Measurements from ENCODE around the gene ZNF618. TPM values are rescaled to one million over a fixed set of nuclear protein-coding genes. Genes with fewer than 3 reads are reported as not detected.

Gene ZNF618
- total RNA-seq, 5 donors from 2014 or later (not counting 1 experiment from before 2014, with no cell fraction given): 0.73 to 3.0 (median 1.4) TPM

GRCh38 chr9:113879911-113880310, 3.8 kb downstream of the ZNF618 start:
- Mint-ChIP-seq H3K36me3 (no peaks in the 10 kb centered on the region), H3K27me3 (peaks cover 0 to 14% of the 10 kb centered on the region in 2 donors), H3K9me3 (no peaks in the 10 kb centered on the region), H3K27ac (no peak overlapping the region), H3K4me1 (peaks cover 4 to 5% (median 5%) of the 10 kb centered on the region in 3 donors), H3K4me3 (no peak overlapping the region)
- Histone ChIP-seq H3K4me3 (ENCODE audit: control insufficient read depth in 1 of 2, extremely low read depth in 1 of 2, low read length in 1 of 2) (no peak overlapping the region), H3K4me1 (ENCODE audit: control insufficient read depth in 1 of 2, extremely low read depth in 1 of 2, insufficient read depth in 2 of 2, low read length in 2 of 2) (peaks cover 0 to 6% of the 10 kb centered on the region in 2 experiments), H3K9me3 (no peaks in the 10 kb centered on the region), H3K27me3 (replicated peaks in 1 of 2; ENCODE audit: control insufficient read depth in 2 of 2, extremely low read depth in 1 of 2, insufficient read depth in 2 of 2, low read length in 1 of 2) (peaks cover 2 to 9% of the 10 kb centered on the region in 2 experiments), H3K36me3 (ENCODE audit: control insufficient read depth in 2 of 2, extremely low read depth in 1 of 2, insufficient read depth in 1 of 2, low read length in 1 of 2) (no peaks in the 10 kb centered on the region), H3K27ac (ENCODE audit: low read length) (no peak overlapping the region)
- CTCF ChIA-PET: no interaction called here
- WGBS (ENCODE audit: insufficient coverage): 80% methylated on average over 1 of the region's 4 CpGs
- POLR2A ChIA-PET: no interaction called here
- no peak for ATAC-seq (replicated peaks in 1 of 4)
- DNase-seq: no peak

GRCh38 chr9:113882181-113882580, 6.1 kb downstream of the ZNF618 start:
- Mint-ChIP-seq H3K4me1 (peaks cover 11 to 22% (median 18%) of the 10 kb centered on the region in 3 donors), H3K36me3 (no peaks in the 10 kb centered on the region), H3K9me3 (no peaks in the 10 kb centered on the region), H3K27me3 (peaks cover 0 to 7% of the 10 kb centered on the region in 2 donors), H3K27ac (no peak overlapping the region), H3K4me3 (no peak overlapping the region)
- DNase-seq (no peak), ATAC-seq (replicated peaks in 1 of 4) (no peak)
- CTCF ChIA-PET: no interaction called here
- Histone ChIP-seq H3K36me3 (ENCODE audit: control insufficient read depth in 2 of 2, extremely low read depth in 1 of 2, insufficient read depth in 1 of 2, low read length in 1 of 2) (no peaks in the 10 kb centered on the region), H3K27me3 (replicated peaks in 1 of 2; ENCODE audit: control insufficient read depth in 2 of 2, extremely low read depth in 1 of 2, insufficient read depth in 2 of 2, low read length in 1 of 2) (no peaks in the 10 kb centered on the region), H3K4me3 (ENCODE audit: control insufficient read depth in 1 of 2, extremely low read depth in 1 of 2, low read length in 1 of 2) (no peak overlapping the region), H3K27ac (ENCODE audit: low read length) (no peak overlapping the region), H3K9me3 (no peaks in the 10 kb centered on the region), H3K4me1 (ENCODE audit: control insufficient read depth in 1 of 2, extremely low read depth in 1 of 2, insufficient read depth in 2 of 2, low read length in 2 of 2) (peaks cover 0 to 4% of the 10 kb centered on the region in 2 experiments)
- 93% methylated on average over 7 of the region's 7 CpGs for WGBS (ENCODE audit: insufficient coverage)
- POLR2A ChIA-PET: no interaction called here

- H3K27me3 Mint-ChIP-seq: peaks cover 0 to 7% of the 10 kb centered on the region in 2 donors
- ChIA-PET CTCF (no interaction called here), POLR2A (no interaction called here)
- Histone ChIP-seq H3K27me3 (replicated peaks in 1 of 2; ENCODE audit: control insufficient read depth in 2 of 2, extremely low read depth in 1 of 2, insufficient read depth in 2 of 2, low read length in 1 of 2) (no peaks in the 10 kb centered on the region), H3K36me3 (ENCODE audit: control insufficient read depth in 2 of 2, extremely low read depth in 1 of 2, insufficient read depth in 1 of 2, low read length in 1 of 2) (no peaks in the 10 kb centered on the region), H3K4me3 (ENCODE audit: control insufficient read depth in 1 of 2, extremely low read depth in 1 of 2, low read length in 1 of 2) (no peak overlapping the region), H3K27ac (ENCODE audit: low read length) (no peak overlapping the region), H3K9me3 (no peaks in the 10 kb centered on the region), H3K4me1 (ENCODE audit: control insufficient read depth in 1 of 2, extremely low read depth in 1 of 2, insufficient read depth in 2 of 2, low read length in 2 of 2) (peaks cover 0 to 4% of the 10 kb centered on the region in 2 experiments)
- peaks cover 11 to 25% (median 20%) of the 10 kb centered on the region in 3 donors for H3K4me1 Mint-ChIP-seq
- DNase-seq (no peak), ATAC-seq (replicated peaks in 1 of 4) (no peak)
- H3K36me3 Mint-ChIP-seq: no peaks in the 10 kb centered on the region
- H3K4me3 Mint-ChIP-seq: no peak overlapping the region
- 93% methylated on average over 6 of the region's 7 CpGs for WGBS (ENCODE audit: insufficient coverage)
- H3K9me3 Mint-ChIP-seq: no peaks in the 10 kb centered on the region
- H3K27ac Mint-ChIP-seq: no peak overlapping the region
Measured at GRCh38 chr9:113882636-113883164, 6.6 kb downstream of the ZNF618 start.

GRCh38 chr9:113885183-113886025, 9.3 kb downstream of the ZNF618 start:
- H3K9me3 Mint-ChIP-seq: peaks cover 0 to 3% (median 0%) of the 10 kb centered on the region in 3 donors

GRCh38 chr9:113886026-113886369, 9.9 kb downstream of the ZNF618 start:
- Mint-ChIP-seq H3K27ac (peak overlapping the region in 1 of 2 donors; percentile 68), H3K27me3 (no peaks in the 10 kb centered on the region), H3K4me1 (peaks cover 11 to 21% (median 20%) of the 10 kb centered on the region in 3 donors), H3K9me3 (peaks cover 0 to 3% (median 0%) of the 10 kb centered on the region in 3 donors), H3K4me3 (peak overlapping the region; percentile 62 to 75 (median 71)), H3K36me3 (no peaks in the 10 kb centered on the region)
- H3K27ac ChIP-seq (ENCODE audit: low read length): no peak overlapping the region
- POLR2A ChIA-PET: no interaction called here
- H3K4me1 ChIP-seq (ENCODE audit: control insufficient read depth in 1 of 2, extremely low read depth in 1 of 2, insufficient read depth in 2 of 2, low read length in 2 of 2): peaks cover 0 to 4% of the 10 kb centered on the region in 2 experiments
- H3K36me3 ChIP-seq (ENCODE audit: control insufficient read depth in 2 of 2, extremely low read depth in 1 of 2, insufficient read depth in 1 of 2, low read length in 1 of 2): no peaks in the 10 kb centered on the region
- CTCF ChIA-PET: no interaction called here
- peak overlapping the region in 1 of 2 donors; percentile 8 for H3K4me3 ChIP-seq (ENCODE audit: control insufficient read depth in 1 of 2, extremely low read depth in 1 of 2, low read length in 1 of 2)
- H3K9me3 ChIP-seq: no peaks in the 10 kb centered on the region
- ATAC-seq (replicated peaks in 1 of 4): no peak
- DNase-seq: no peak
- H3K27me3 ChIP-seq (replicated peaks in 1 of 2; ENCODE audit: control insufficient read depth in 2 of 2, extremely low read depth in 1 of 2, insufficient read depth in 2 of 2, low read length in 1 of 2): no peaks in the 10 kb centered on the region
- 20% methylated on average over 1 of the region's 1 CpG for WGBS (ENCODE audit: insufficient coverage)

More at GRCh38 chr9:113885183-113886025, 9.3 kb downstream of the ZNF618 start:
- ChIA-PET CTCF (no interaction called here), POLR2A (no interaction called here)
- peaks cover 11 to 21% (median 20%) of the 10 kb centered on the region in 3 donors for H3K4me1 Mint-ChIP-seq
- DNase-seq: no peak
- Histone ChIP-seq H3K27me3 (replicated peaks in 1 of 2; ENCODE audit: control insufficient read depth in 2 of 2, extremely low read depth in 1 of 2, insufficient read depth in 2 of 2, low read length in 1 of 2) (no peaks in the 10 kb centered on the region), H3K4me1 (ENCODE audit: control insufficient read depth in 1 of 2, extremely low read depth in 1 of 2, insufficient read depth in 2 of 2, low read length in 2 of 2) (peaks cover 0 to 4% of the 10 kb centered on the region in 2 experiments), H3K36me3 (ENCODE audit: control insufficient read depth in 2 of 2, extremely low read depth in 1 of 2, insufficient read depth in 1 of 2, low read length in 1 of 2) (no peaks in the 10 kb centered on the region), H3K9me3 (no peaks in the 10 kb centered on the region), H3K27ac (ENCODE audit: low read length) (no peak overlapping the region), H3K4me3 (ENCODE audit: control insufficient read depth in 1 of 2, extremely low read depth in 1 of 2, low read length in 1 of 2) (no peak overlapping the region)
- 100% methylated on average over 1 of the region's 8 CpGs for whole genome bisulfite sequencing (ENCODE audit: insufficient coverage)
- no peak overlapping the region for H3K27ac Mint-ChIP-seq
- H3K4me3 Mint-ChIP-seq: peak overlapping the region; percentile 39 to 75 (median 71)
- no peaks in the 10 kb centered on the region for H3K27me3 Mint-ChIP-seq
- ATAC-seq (replicated peaks in 1 of 4): no peak
- no peaks in the 10 kb centered on the region for H3K36me3 Mint-ChIP-seq

- H3K4me3 Mint-ChIP-seq: peak overlapping the region; percentile 62 to 75 (median 71)
- ATAC-seq (replicated peaks in 1 of 4): no peak
- peaks cover 0 to 3% (median 0%) of the 10 kb centered on the region in 3 donors for H3K9me3 Mint-ChIP-seq
- Histone ChIP-seq H3K9me3 (no peaks in the 10 kb centered on the region), H3K27me3 (replicated peaks in 1 of 2; ENCODE audit: control insufficient read depth in 2 of 2, extremely low read depth in 1 of 2, insufficient read depth in 2 of 2, low read length in 1 of 2) (no peaks in the 10 kb centered on the region), H3K4me1 (ENCODE audit: control insufficient read depth in 1 of 2, extremely low read depth in 1 of 2, insufficient read depth in 2 of 2, low read length in 2 of 2) (peaks cover 0 to 4% of the 10 kb centered on the region in 2 experiments), H3K36me3 (ENCODE audit: control insufficient read depth in 2 of 2, extremely low read depth in 1 of 2, insufficient read depth in 1 of 2, low read length in 1 of 2) (no peaks in the 10 kb centered on the region), H3K4me3 (ENCODE audit: control insufficient read depth in 1 of 2, extremely low read depth in 1 of 2, low read length in 1 of 2) (peak overlapping the region in 1 of 2 donors; percentile 8), H3K27ac (ENCODE audit: low read length) (no peak overlapping the region)
- peak in 1 of 35 experiments; percentile 7 for DNase-seq
- peaks cover 11 to 21% (median 20%) of the 10 kb centered on the region in 3 donors for H3K4me1 Mint-ChIP-seq
- H3K27me3 Mint-ChIP-seq: no peaks in the 10 kb centered on the region
- POLR2A ChIA-PET: no interaction called here
- WGBS (ENCODE audit: insufficient coverage): 0% methylated on average over 1 of the region's 1 CpG
- peak overlapping the region in 1 of 2 donors; percentile 68 for H3K27ac Mint-ChIP-seq
- H3K36me3 Mint-ChIP-seq: no peaks in the 10 kb centered on the region
- CTCF ChIA-PET: no interaction called here
Measured at GRCh38 chr9:113886466-113886865, 10.4 kb downstream of the ZNF618 start.

All from T-cell (primary cell).